ENCODE measurements around the gene RAB24. TPM values are rescaled to one million over a fixed set of nuclear protein-coding genes. Genes with fewer than 3 reads are reported as not detected.
A peak's percentile ranks its signal among the peaks of the same experiment; 100 is the strongest.

Gene RAB24
- total and polyA plus RNA-seq, 4 donors: 8.5 to 19.0 (median 12.0) TPM

- H3K9ac ChIP-seq (ENCODE audit: low read depth in 1 of 2, low read length in 2 of 2): no peak overlapping the region
- no peak for DNase-seq (ENCODE audit: low spot score)
Observed at GRCh38 chr5:177296581-177296980, 6.9 kb downstream of the RAB24 start.

GRCh38 chr5:177295924-177296323 lies 7.6 kb downstream of the RAB24 start:
- H3K4me1 ChIP-seq (ENCODE audit: control insufficient read depth in 4 of 4, insufficient read depth in 4 of 4, low read length in 3 of 4): peaks cover 0 to 6% (median 5%) of the 10 kb centered on the region in 4 donors
- no peak for TF ChIP-seq CTCF (IDR thresholded peaks at IDR 0.05; ENCODE audit: low read depth, low read length, missing input control)
- no peak for TF ChIP-seq GABPA (IDR thresholded peaks at IDR 0.05 in 1 of 2, conservative IDR thresholded peaks at IDR 0.05 in 1 of 2)
- TF ChIP-seq NR2F2 (IDR thresholded peaks at IDR 0.05): no peak
- no peak for TF ChIP-seq EGR1 (IDR thresholded peaks at IDR 0.05; ENCODE audit: low read depth in 2 of 2)
- TF ChIP-seq HNF4A (conservative IDR thresholded peaks at IDR 0.05): no peak
- no peak for TF ChIP-seq MAX (IDR thresholded peaks at IDR 0.05)
- TF ChIP-seq FOXA2 (IDR thresholded peaks at IDR 0.05): no peak
- TF ChIP-seq REST (IDR thresholded peaks at IDR 0.05): no peak
- TF ChIP-seq HNF4G (IDR thresholded peaks at IDR 0.05): no peak
- TF ChIP-seq, protein P1, sequence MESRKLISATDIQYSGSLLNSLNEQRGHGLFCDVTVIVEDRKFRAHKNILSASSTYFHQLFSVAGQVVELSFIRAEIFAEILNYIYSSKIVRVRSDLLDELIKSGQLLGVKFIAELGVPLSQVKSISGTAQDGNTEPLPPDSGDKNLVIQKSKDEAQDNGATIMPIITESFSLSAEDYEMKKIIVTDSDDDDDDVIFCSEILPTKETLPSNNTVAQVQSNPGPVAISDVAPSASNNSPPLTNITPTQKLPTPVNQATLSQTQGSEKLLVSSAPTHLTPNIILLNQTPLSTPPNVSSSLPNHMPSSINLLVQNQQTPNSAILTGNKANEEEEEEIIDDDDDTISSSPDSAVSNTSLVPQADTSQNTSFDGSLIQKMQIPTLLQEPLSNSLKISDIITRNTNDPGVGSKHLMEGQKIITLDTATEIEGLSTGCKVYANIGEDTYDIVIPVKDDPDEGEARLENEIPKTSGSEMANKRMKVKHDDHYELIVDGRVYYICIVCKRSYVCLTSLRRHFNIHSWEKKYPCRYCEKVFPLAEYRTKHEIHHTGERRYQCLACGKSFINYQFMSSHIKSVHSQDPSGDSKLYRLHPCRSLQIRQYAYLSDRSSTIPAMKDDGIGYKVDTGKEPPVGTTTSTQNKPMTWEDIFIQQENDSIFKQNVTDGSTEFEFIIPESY (IDR thresholded peaks at IDR 0.05): no peak
- TF ChIP-seq YY1 (IDR thresholded peaks at IDR 0.05): no peak
- TF ChIP-seq JUND (IDR thresholded peaks at IDR 0.05): no peak
- H3K27ac ChIP-seq (ENCODE audit: low read depth in 1 of 2, low read length in 2 of 2): no peak overlapping the region
- peaks cover 7 to 47% (median 44%) of the 10 kb centered on the region in 4 donors for H3K36me3 ChIP-seq (ENCODE audit: control insufficient read depth in 4 of 4, insufficient read depth in 3 of 4, low read depth in 1 of 4, low read length in 3 of 4)
- 89% methylated on average over 9 of the region's 9 CpGs for WGBS
- H3K9me3 ChIP-seq (ENCODE audit: control insufficient read depth in 4 of 4, low read length in 3 of 4): no peaks in the 10 kb centered on the region
- H3K9ac ChIP-seq (ENCODE audit: low read depth in 1 of 2, low read length in 2 of 2): no peak overlapping the region
- H3K4me3 ChIP-seq (ENCODE audit: low read depth in 1 of 3, low read length in 3 of 3): no peak overlapping the region
- H3K27me3 ChIP-seq (ENCODE audit: control insufficient read depth in 4 of 4, insufficient read depth in 4 of 4, low read length in 3 of 4): no peaks in the 10 kb centered on the region
- DNase-seq (ENCODE audit: low spot score): no peak

More at GRCh38 chr5:177296581-177296980, 6.9 kb downstream of the RAB24 start:
- TF ChIP-seq JUND (IDR thresholded peaks at IDR 0.05) (no peak), EGR1 (IDR thresholded peaks at IDR 0.05; ENCODE audit: low read depth in 2 of 2) (no peak), HNF4G (IDR thresholded peaks at IDR 0.05) (no peak)
- TF ChIP-seq, protein P1 (IDR thresholded peaks at IDR 0.05): no peak
- TF ChIP-seq, protein P2, sequence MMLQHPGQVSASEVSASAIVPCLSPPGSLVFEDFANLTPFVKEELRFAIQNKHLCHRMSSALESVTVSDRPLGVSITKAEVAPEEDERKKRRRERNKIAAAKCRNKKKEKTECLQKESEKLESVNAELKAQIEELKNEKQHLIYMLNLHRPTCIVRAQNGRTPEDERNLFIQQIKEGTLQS (IDR thresholded peaks at IDR 0.05): no peak
- Histone ChIP-seq H3K27me3 (ENCODE audit: control insufficient read depth in 4 of 4, insufficient read depth in 4 of 4, low read length in 3 of 4) (no peaks in the 10 kb centered on the region), H3K27ac (ENCODE audit: low read depth in 1 of 2, low read length in 2 of 2) (peak overlapping the region in 1 of 2 donors; percentile 3), H3K4me3 (ENCODE audit: low read depth in 1 of 3, low read length in 3 of 3) (no peak overlapping the region), H3K9me3 (ENCODE audit: control insufficient read depth in 4 of 4, low read length in 3 of 4) (no peaks in the 10 kb centered on the region), H3K4me1 (ENCODE audit: control insufficient read depth in 4 of 4, insufficient read depth in 4 of 4, low read length in 3 of 4) (peaks cover 4 to 12% (median 9%) of the 10 kb centered on the region in 4 donors), H3K36me3 (ENCODE audit: control insufficient read depth in 4 of 4, insufficient read depth in 3 of 4, low read depth in 1 of 4, low read length in 3 of 4) (peaks cover 7 to 45% (median 41%) of the 10 kb centered on the region in 4 donors)
- 59% methylated on average over 4 of the region's 4 CpGs for WGBS
